HEK293 (cell line): Measurements from ENCODE around the gene RNF41.

Experiments
- KLF9 ChIP-seq: fragments of 450-650 bp; formaldehyde crosslinking; IDR thresholded peaks from 2 replicates; pipeline ENCODE4 v1.5.1; 2016; ENCODE audit warnings: missing biosample characterization, missing genetic modification characterization, low read depth
- SCRT2 ChIP-seq: fragments of 450-650 bp; formaldehyde crosslinking; IDR thresholded peaks from 2 replicates; pipeline ENCODE4 v1.5.1; 2016; ENCODE audit warnings: missing biosample characterization, missing genetic modification characterization
- ZBTB1 ChIP-seq: fragments of 450-650 bp; formaldehyde crosslinking; IDR thresholded peaks from 2 replicates; pipeline ENCODE4 v1.5.1; 2016; ENCODE audit warnings: missing biosample characterization, missing genetic modification characterization
- ZFP3 ChIP-seq: fragments of 450-650 bp; formaldehyde crosslinking; IDR thresholded peaks from 2 replicates; pipeline ENCODE4 v1.5.1; 2016; ENCODE audit warnings: low read depth, missing biosample characterization, missing genetic modification characterization
- ZNF10 ChIP-seq: fragments of 450-650 bp; formaldehyde crosslinking; IDR thresholded peaks from 2 replicates; pipeline ENCODE4 v1.5.1; 2017; ENCODE audit warnings: missing biosample characterization, missing genetic modification characterization
- ZNF114 ChIP-seq: fragments of 450-650 bp; formaldehyde crosslinking; IDR thresholded peaks from 2 replicates; pipeline ENCODE4 v1.5.0; 2017; ENCODE audit warnings: missing biosample characterization, missing genetic modification characterization
- ZNF121 ChIP-seq: fragments of 450-650 bp; formaldehyde crosslinking; IDR thresholded peaks from 2 replicates; pipeline ENCODE4 v1.5.1; 2016; ENCODE audit warnings: missing biosample characterization, missing genetic modification characterization
- ZNF132 ChIP-seq: fragments of 450-650 bp; formaldehyde crosslinking; IDR thresholded peaks from 2 replicates; pipeline ENCODE4 v1.5.1; 2017; ENCODE audit warnings: missing biosample characterization, missing genetic modification characterization, borderline replicate concordance
- ZNF169 ChIP-seq: fragments of 450-650 bp; formaldehyde crosslinking; IDR thresholded peaks from 2 replicates; pipeline ENCODE4 v1.5.1; 2016; ENCODE audit warnings: missing biosample characterization, missing genetic modification characterization
- ZNF175 ChIP-seq: fragments of 450-650 bp; formaldehyde crosslinking; IDR thresholded peaks from 2 replicates; pipeline ENCODE4 v1.5.1; 2016; ENCODE audit warnings: missing biosample characterization, missing genetic modification characterization
- ZNF18 ChIP-seq: fragments of 450-650 bp; formaldehyde crosslinking; IDR thresholded peaks from 2 replicates; pipeline ENCODE4 v1.5.1; 2016; ENCODE audit warnings: missing biosample characterization, missing genetic modification characterization
- ZNF211 ChIP-seq: fragments of 450-650 bp; formaldehyde crosslinking; IDR thresholded peaks from 2 replicates; pipeline ENCODE4 v1.5.1; 2016; ENCODE audit warnings: low read depth, missing biosample characterization, missing genetic modification characterization
- ZNF221 ChIP-seq: fragments of 450-650 bp; formaldehyde crosslinking; IDR thresholded peaks from 2 replicates; pipeline ENCODE4 v1.5.1; 2017; ENCODE audit warnings: missing biosample characterization, missing genetic modification characterization, borderline replicate concordance
- ZNF324 ChIP-seq: fragments of 450-650 bp; formaldehyde crosslinking; IDR thresholded peaks from 2 replicates; pipeline ENCODE4 v1.5.1; 2016; ENCODE audit warnings: missing biosample characterization, missing genetic modification characterization
- ZNF48 ChIP-seq: fragments of 450-650 bp; formaldehyde crosslinking; IDR thresholded peaks from 2 replicates; pipeline ENCODE4 v1.5.1; 2016; ENCODE audit warnings: missing biosample characterization, missing genetic modification characterization
- ZNF555 ChIP-seq: fragments of 450-650 bp; formaldehyde crosslinking; conservative IDR thresholded peaks from 2 replicates; pipeline ENCODE4 v1.5.1; 2017; ENCODE audit warnings: missing biosample characterization, mild to moderate bottlenecking, missing genetic modification characterization, inconsistent platforms
- ZNF560 ChIP-seq: fragments of 450-650 bp; formaldehyde crosslinking; IDR thresholded peaks from 2 replicates; pipeline ENCODE4 v1.5.1; 2017; ENCODE audit warnings: missing biosample characterization, missing genetic modification characterization, borderline replicate concordance
- ZNF561 ChIP-seq: fragments of 450-650 bp; IDR thresholded peaks from 2 replicates; pipeline ENCODE4 v1.5.1; 2018; ENCODE audit warnings: missing biosample characterization, missing genetic modification characterization, borderline replicate concordance
- ZNF623 ChIP-seq: fragments of 450-650 bp; formaldehyde crosslinking; IDR thresholded peaks from 2 replicates; pipeline ENCODE4 v1.5.1; 2016; ENCODE audit warnings: missing biosample characterization, missing genetic modification characterization
- ZNF629 ChIP-seq: fragments of 450-650 bp; formaldehyde crosslinking; IDR thresholded peaks from 2 replicates; pipeline ENCODE4 v1.5.1; 2017; ENCODE audit warnings: missing biosample characterization, missing genetic modification characterization
- ZNF658 ChIP-seq: fragments of 450-650 bp; formaldehyde crosslinking; IDR thresholded peaks from 2 replicates; pipeline ENCODE4; 2016; ENCODE audit warnings: missing biosample characterization, missing genetic modification characterization
- ZNF701 ChIP-seq: fragments of 450-650 bp; formaldehyde crosslinking; IDR thresholded peaks from 2 replicates; pipeline ENCODE4 v1.5.1; 2016; ENCODE audit warnings: missing biosample characterization, missing genetic modification characterization
- ZNF747 ChIP-seq: fragments of 450-650 bp; formaldehyde crosslinking; IDR thresholded peaks from 2 replicates; pipeline ENCODE4 v1.5.1; 2016; ENCODE audit warnings: missing biosample characterization, missing genetic modification characterization
- ZSCAN30 ChIP-seq: fragments of 450-650 bp; IDR thresholded peaks from 2 replicates; pipeline ENCODE4 v1.5.1; 2018; ENCODE audit warnings: missing biosample characterization, mild to moderate bottlenecking, missing genetic modification characterization, moderate library complexity
- TF ChIP-seq, protein P1 (sequence below): fragments of 450-650 bp; formaldehyde crosslinking; IDR thresholded peaks from 2 replicates; pipeline ENCODE4 v1.5.1; 2016; ENCODE audit warnings: missing biosample characterization, missing genetic modification characterization
- TF ChIP-seq, protein P2 (sequence below): fragments of 450-650 bp; formaldehyde crosslinking; IDR thresholded peaks from 2 replicates; pipeline ENCODE4 v1.5.1; 2016; ENCODE audit warnings: missing biosample characterization, missing genetic modification characterization
- TF ChIP-seq, protein P3 (sequence below): fragments of 450-650 bp; formaldehyde crosslinking; IDR thresholded peaks from 2 replicates; pipeline ENCODE4 v1.5.1; 2016; ENCODE audit warnings: missing biosample characterization, missing genetic modification characterization
- TF ChIP-seq, protein P4 (sequence below): fragments of 450-650 bp; formaldehyde crosslinking; optimal IDR thresholded peaks from 2 replicates; pipeline ENCODE3; 2016; ENCODE audit warnings: missing biosample characterization, mild to moderate bottlenecking, missing genetic modification characterization
- TF ChIP-seq, protein P5 (sequence below): fragments of 450-650 bp; formaldehyde crosslinking; IDR thresholded peaks from 2 replicates; pipeline ENCODE4 v1.5.1; 2016; ENCODE audit warnings: missing biosample characterization, missing genetic modification characterization

Gene RNF41

GRCh38 chr12:56258068-56258819, 36.5 kb upstream of the RNF41 start, which contains the start of gene ANKRD52 (continued):
- TF ChIP-seq, protein P1, sequence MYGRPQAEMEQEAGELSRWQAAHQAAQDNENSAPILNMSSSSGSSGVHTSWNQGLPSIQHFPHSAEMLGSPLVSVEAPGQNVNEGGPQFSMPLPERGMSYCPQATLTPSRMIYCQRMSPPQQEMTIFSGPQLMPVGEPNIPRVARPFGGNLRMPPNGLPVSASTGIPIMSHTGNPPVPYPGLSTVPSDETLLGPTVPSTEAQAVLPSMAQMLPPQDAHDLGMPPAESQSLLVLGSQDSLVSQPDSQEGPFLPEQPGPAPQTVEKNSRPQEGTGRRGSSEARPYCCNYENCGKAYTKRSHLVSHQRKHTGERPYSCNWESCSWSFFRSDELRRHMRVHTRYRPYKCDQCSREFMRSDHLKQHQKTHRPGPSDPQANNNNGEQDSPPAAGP (tag by site-specific recombination) = 0 out of 2 replicates have a peak, but pooled peaks have one; percentile 20
- TF ChIP-seq ZNF18 (tag by site-specific recombination) (no peak), ZNF555 (no peak), ZNF324 (tag by site-specific recombination) (no peak), ZFP3 (tag by site-specific recombination) (no peak), ZNF169 (tag by site-specific recombination) (no peak), ZNF701 (tag by site-specific recombination) (no peak), ZNF121 (0 out of 2 replicates have a peak, but pooled peaks have one; percentile 47), ZNF623 (no peak), ZNF175 (tag by site-specific recombination) (no peak), ZNF560 (tag by site-specific recombination) (no peak), ZNF10 (no peak), ZNF48 (tag by site-specific recombination) (no peak), ZNF658 (tag by site-specific recombination) (no peak), ZNF629 (tag by site-specific recombination) (no peak), ZNF221 (tag by site-specific recombination) (no peak), ZNF132 (no peak), ZNF114 (tag by site-specific recombination) (no peak), ZSCAN30 (tag by site-specific recombination) (peak; percentile 89), ZBTB1 (tag by site-specific recombination) (no peak), ZNF747 (no peak), ZNF561 (tag by site-specific recombination) (peak; percentile 86), ZNF211 (tag by site-specific recombination) (no peak), KLF9 (peak; percentile 71), SCRT2 (no peak)
- TF ChIP-seq, protein P2, sequence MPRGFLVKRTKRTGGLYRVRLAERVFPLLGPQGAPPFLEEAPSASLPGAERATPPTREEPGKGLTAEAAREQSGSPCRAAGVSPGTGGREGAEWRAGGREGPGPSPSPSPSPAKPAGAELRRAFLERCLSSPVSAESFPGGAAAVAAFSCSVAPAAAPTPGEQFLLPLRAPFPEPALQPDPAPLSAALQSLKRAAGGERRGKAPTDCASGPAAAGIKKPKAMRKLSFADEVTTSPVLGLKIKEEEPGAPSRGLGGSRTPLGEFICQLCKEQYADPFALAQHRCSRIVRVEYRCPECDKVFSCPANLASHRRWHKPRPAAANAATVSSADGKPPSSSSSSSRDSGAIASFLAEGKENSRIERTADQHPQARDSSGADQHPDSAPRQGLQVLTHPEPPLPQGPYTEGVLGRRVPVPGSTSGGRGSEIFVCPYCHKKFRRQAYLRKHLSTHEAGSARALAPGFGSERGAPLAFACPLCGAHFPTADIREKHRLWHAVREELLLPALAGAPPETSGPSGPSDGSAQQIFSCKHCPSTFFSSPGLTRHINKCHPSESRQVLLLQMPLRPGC (tag by site-specific recombination) = 0 out of 2 replicates have a peak, but pooled peaks have one; percentile 32
- TF ChIP-seq, protein P3, sequence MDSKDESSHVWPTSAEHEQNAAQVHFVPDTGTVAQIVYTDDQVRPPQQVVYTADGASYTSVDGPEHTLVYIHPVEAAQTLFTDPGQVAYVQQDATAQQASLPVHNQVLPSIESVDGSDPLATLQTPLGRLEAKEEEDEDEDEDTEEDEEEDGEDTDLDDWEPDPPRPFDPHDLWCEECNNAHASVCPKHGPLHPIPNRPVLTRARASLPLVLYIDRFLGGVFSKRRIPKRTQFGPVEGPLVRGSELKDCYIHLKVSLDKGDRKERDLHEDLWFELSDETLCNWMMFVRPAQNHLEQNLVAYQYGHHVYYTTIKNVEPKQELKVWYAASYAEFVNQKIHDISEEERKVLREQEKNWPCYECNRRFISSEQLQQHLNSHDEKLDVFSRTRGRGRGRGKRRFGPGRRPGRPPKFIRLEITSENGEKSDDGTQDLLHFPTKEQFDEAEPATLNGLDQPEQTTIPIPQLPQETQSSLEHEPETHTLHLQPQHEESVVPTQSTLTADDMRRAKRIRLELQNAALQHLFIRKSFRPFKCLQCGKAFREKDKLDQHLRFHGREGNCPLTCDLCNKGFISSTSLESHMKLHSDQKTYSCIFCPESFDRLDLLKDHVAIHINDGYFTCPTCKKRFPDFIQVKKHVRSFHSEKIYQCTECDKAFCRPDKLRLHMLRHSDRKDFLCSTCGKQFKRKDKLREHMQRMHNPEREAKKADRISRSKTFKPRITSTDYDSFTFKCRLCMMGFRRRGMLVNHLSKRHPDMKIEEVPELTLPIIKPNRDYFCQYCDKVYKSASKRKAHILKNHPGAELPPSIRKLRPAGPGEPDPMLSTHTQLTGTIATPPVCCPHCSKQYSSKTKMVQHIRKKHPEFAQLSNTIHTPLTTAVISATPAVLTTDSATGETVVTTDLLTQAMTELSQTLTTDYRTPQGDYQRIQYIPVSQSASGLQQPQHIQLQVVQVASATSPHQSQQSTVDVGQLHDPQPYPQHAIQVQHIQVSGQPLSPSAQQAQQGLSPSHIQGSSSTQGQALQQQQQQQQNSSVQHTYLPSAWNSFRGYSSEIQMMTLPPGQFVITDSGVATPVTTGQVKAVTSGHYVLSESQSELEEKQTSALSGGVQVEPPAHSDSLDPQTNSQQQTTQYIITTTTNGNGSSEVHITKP = no peak
- TF ChIP-seq, protein P4, sequence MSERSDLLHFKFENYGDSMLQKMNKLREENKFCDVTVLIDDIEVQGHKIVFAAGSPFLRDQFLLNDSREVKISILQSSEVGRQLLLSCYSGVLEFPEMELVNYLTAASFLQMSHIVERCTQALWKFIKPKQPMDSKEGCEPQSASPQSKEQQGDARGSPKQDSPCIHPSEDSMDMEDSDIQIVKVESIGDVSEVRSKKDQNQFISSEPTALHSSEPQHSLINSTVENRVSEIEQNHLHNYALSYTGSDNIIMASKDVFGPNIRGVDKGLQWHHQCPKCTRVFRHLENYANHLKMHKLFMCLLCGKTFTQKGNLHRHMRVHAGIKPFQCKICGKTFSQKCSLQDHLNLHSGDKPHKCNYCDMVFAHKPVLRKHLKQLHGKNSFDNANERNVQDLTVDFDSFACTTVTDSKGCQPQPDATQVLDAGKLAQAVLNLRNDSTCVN = peak; percentile 81
- TF ChIP-seq, protein P5, sequence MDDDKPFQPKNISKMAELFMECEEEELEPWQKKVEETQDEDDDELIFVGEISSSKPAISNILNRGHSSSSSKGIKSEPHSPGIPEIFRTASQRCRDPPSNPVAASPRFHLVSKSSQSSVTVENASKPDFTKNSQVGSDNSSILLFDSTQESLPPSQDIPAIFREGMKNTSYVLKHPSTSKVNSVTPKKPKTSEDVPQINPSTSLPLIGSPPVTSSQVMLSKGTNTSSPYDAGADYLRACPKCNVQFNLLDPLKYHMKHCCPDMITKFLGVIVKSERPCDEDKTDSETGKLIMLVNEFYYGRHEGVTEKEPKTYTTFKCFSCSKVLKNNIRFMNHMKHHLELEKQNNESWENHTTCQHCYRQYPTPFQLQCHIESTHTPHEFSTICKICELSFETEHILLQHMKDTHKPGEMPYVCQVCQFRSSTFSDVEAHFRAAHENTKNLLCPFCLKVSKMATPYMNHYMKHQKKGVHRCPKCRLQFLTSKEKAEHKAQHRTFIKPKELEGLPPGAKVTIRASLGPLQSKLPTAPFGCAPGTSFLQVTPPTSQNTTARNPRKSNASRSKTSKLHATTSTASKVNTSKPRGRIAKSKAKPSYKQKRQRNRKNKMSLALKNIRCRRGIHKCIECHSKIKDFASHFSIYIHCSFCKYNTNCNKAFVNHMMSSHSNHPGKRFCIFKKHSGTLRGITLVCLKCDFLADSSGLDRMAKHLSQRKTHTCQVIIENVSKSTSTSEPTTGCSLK (tag by site-specific recombination) = no peak
